IMR-90 (cell line): Measurements from ENCODE around the gene ZNF800. TPM values are rescaled to one million over a fixed set of nuclear protein-coding genes. Genes with fewer than 3 reads are reported as not detected.
A peak's percentile ranks its signal among the peaks of the same experiment; 100 is the strongest.

ENCODE experiments used
- ATAC-seq: fragments of 200-7000 bp; cut with Tn5 transposase; 2 replicates; pipeline ENCODE4 v1.9.1; 2020; ENCODE audit warnings: low read depth, mild to moderate bottlenecking, moderate library complexity
- BruUV-seq: library from RNA; stranded (reverse); fragments of 400-500 nt; replicated peaks from 2 replicates; lab custom pipeline; 2021; lab: Mats Ljungman, UMichigan
- CTCF ChIA-PET: fragments of 300-600 bp; formaldehyde crosslinking; extraction: SDS; loops from one replicate; lab custom pipeline; 2021; ENCODE audit warnings: antibody characterized with exemption; lab: Yijun Ruan, JAX
- POLR2A ChIA-PET: fragments of 300-600 bp; sonication (Branson Sonifier 250); formaldehyde crosslinking; loops from one replicate; lab custom pipeline; 2022; ENCODE audit warnings: antibody characterized with exemption; ENCODE audit not compliant: unreplicated experiment; lab: Charles Lee
- DNase-seq: peaks from one replicate; pipeline ENCODE4 v3.0.0; 2013
- H2AFZ ChIP-seq: replicated peaks from 2 replicates; pipeline ENCODE3; 2013; ENCODE audit warnings: low read length, mild to moderate bottlenecking; ENCODE audit not compliant: poor library complexity
- H2AK5ac ChIP-seq: 2 replicates; pipeline ENCODE4 v1.6.1; 2013; ENCODE audit warnings: low read depth, low read length, inconsistent platforms
- H2AK9ac ChIP-seq: replicated peaks from 2 replicates; pipeline ENCODE3; 2013; ENCODE audit warnings: mild to moderate bottlenecking, low read depth, low read length, moderate library complexity; ENCODE audit not compliant: poor library complexity
- H2BK120ac ChIP-seq: 2 replicates; pipeline ENCODE4 v1.6.1; 2013; ENCODE audit warnings: low read depth, low read length, inconsistent platforms
- H2BK15ac ChIP-seq: 3 replicates; pipeline ENCODE4 v1.6.1; 2013; ENCODE audit warnings: low read depth, low read length, inconsistent platforms
- H2BK20ac ChIP-seq: 2 replicates; pipeline ENCODE4 v1.6.1; 2013; ENCODE audit warnings: low read depth, mild to moderate bottlenecking, inconsistent platforms, low read length, moderate library complexity
- H2BK5ac ChIP-seq: 2 replicates; pipeline ENCODE4 v1.6.1; 2013; ENCODE audit warnings: mild to moderate bottlenecking, low read depth, low read length, inconsistent platforms; ENCODE audit not compliant: poor library complexity, severe bottlenecking
- H3K14ac ChIP-seq: replicated peaks from 2 replicates; pipeline ENCODE4 v1.6.1; 2013; ENCODE audit warnings: low read depth, low read length, inconsistent platforms
- H3K18ac ChIP-seq: 2 replicates; pipeline ENCODE4 v1.6.1; 2013; ENCODE audit warnings: low read depth, low read length, control low read depth
- H3K23ac ChIP-seq: 2 replicates; pipeline ENCODE4 v1.6.1; 2013; ENCODE audit warnings: low read depth, low read length, inconsistent platforms
- H3K27ac ChIP-seq: 2 replicates; pipeline ENCODE4 v1.5.1; 2013; ENCODE audit warnings: mild to moderate bottlenecking, control low read depth, low read length; ENCODE audit not compliant: insufficient read depth
- H3K27me3 ChIP-seq: 2 replicates; pipeline ENCODE4 v1.6.1; 2013; ENCODE audit warnings: low read length; ENCODE audit not compliant: control insufficient read depth, insufficient read depth
- H3K36me3 ChIP-seq: 2 replicates; pipeline ENCODE4 v1.6.1; 2013; ENCODE audit warnings: low read length, mixed read lengths; ENCODE audit not compliant: control insufficient read depth, insufficient read depth
- H3K4ac ChIP-seq: 2 replicates; pipeline ENCODE4 v1.6.1; 2013; ENCODE audit warnings: low read depth, low read length, inconsistent platforms
- H3K4me1 ChIP-seq: 2 replicates; pipeline ENCODE4 v1.6.1; 2013; ENCODE audit warnings: low read length, mixed read lengths; ENCODE audit not compliant: control insufficient read depth, insufficient read depth
- H3K4me2 ChIP-seq: 2 replicates; pipeline ENCODE4 v1.6.1; 2013; ENCODE audit warnings: low read depth, mild to moderate bottlenecking, control low read depth, low read length, moderate library complexity
- H3K4me3 ChIP-seq: 2 replicates; pipeline ENCODE4 v1.5.1; 2013; ENCODE audit warnings: low read depth, mild to moderate bottlenecking, control low read depth, low read length, moderate library complexity; ENCODE audit not compliant: insufficient read depth
- H3K56ac ChIP-seq: 2 replicates; pipeline ENCODE4 v1.6.1; 2013; ENCODE audit warnings: low read length, inconsistent platforms; ENCODE audit not compliant: insufficient read depth; ENCODE audit errors: extremely low read depth
- H3K79me1 ChIP-seq, 2 experiments: 2 replicates each; pipeline ENCODE4 v1.6.1; 2013; ENCODE audit warnings: low read length in 2 of 2, inconsistent platforms in 1 of 2, low read depth in 1 of 2
- H3K9ac ChIP-seq: 2 replicates; pipeline ENCODE4 v1.6.1; 2013; ENCODE audit warnings: low read depth, low read length, control low read depth
- H3K9me1 ChIP-seq: 2 replicates; pipeline ENCODE4 v1.6.1; 2013; ENCODE audit warnings: low read length, inconsistent platforms; ENCODE audit not compliant: insufficient read depth
- H3K9me3 ChIP-seq: 2 replicates; pipeline ENCODE4 v1.6.1; 2013; ENCODE audit warnings: low read length; ENCODE audit not compliant: control insufficient read depth, insufficient read depth
- H4K20me1 ChIP-seq: 2 replicates; pipeline ENCODE4 v1.6.1; 2013; ENCODE audit warnings: low read length, inconsistent platforms; ENCODE audit not compliant: insufficient read depth
- H4K5ac ChIP-seq: 2 replicates; pipeline ENCODE4 v1.6.1; 2013; ENCODE audit warnings: mild to moderate bottlenecking, low read depth, low read length, control low read depth
- H4K8ac ChIP-seq, 2 experiments: 2 replicates each; pipeline ENCODE4 v1.6.1; 2013; ENCODE audit warnings: low read depth in 2 of 2, low read length in 2 of 2, control low read depth in 1 of 2, inconsistent platforms in 1 of 2
- H4K91ac ChIP-seq: 2 replicates; pipeline ENCODE4 v1.6.1; 2013; ENCODE audit warnings: low read depth, low read length, inconsistent platforms; ENCODE audit not compliant: insufficient read depth
- BHLHE40 ChIP-seq: fragments of 150-350 bp; IDR thresholded peaks from 2 replicates; pipeline ENCODE4 v1.6.1; 2016; ENCODE audit warnings: mild to moderate bottlenecking, low read depth, low read length
- CEBPB ChIP-seq: IDR thresholded peaks from 2 replicates; pipeline ENCODE4 v1.6.1; 2012; ENCODE audit warnings: low read depth, low read length, improper control_type of control experiment
- CHD1 ChIP-seq: IDR thresholded peaks from 2 replicates; pipeline ENCODE4 v1.6.1; 2012; ENCODE audit warnings: low read depth, low read length, improper control_type of control experiment
- FOS ChIP-seq: fragments of 150-350 bp; IDR thresholded peaks from 2 replicates; pipeline ENCODE4 v1.6.1; 2016; ENCODE audit warnings: low read depth, low read length
- MAFK ChIP-seq: IDR thresholded peaks from 2 replicates; pipeline ENCODE4 v1.6.1; 2012; ENCODE audit warnings: low read depth, low read length, improper control_type of control experiment
- MAZ ChIP-seq: IDR thresholded peaks from 2 replicates; pipeline ENCODE4 v1.6.1; 2012; ENCODE audit warnings: low read depth, mild to moderate bottlenecking, low read length, improper control_type of control experiment, moderate library complexity, borderline replicate concordance
- MXI1 ChIP-seq: IDR thresholded peaks from 2 replicates; pipeline ENCODE4 v1.6.1; 2012; ENCODE audit warnings: low read depth, mild to moderate bottlenecking, low read length, moderate library complexity, borderline replicate concordance
- NFE2L2 ChIP-seq: fragments of 150-350 bp; IDR thresholded peaks from 2 replicates; pipeline ENCODE4 v1.6.1; 2016; ENCODE audit warnings: low read depth, mild to moderate bottlenecking, low read length
- POLR2A ChIP-seq: IDR thresholded peaks from 2 replicates; pipeline ENCODE4 v1.6.1; 2012; ENCODE audit warnings: mild to moderate bottlenecking, low read depth, low read length
- RAD21 ChIP-seq: IDR thresholded peaks from 2 replicates; pipeline ENCODE4 v1.6.1; 2012; ENCODE audit warnings: low read length, improper control_type of control experiment
- RFX5 ChIP-seq: IDR thresholded peaks from 2 replicates; pipeline ENCODE4 v1.8.0; 2012; ENCODE audit warnings: low read depth, mild to moderate bottlenecking, low read length, moderate library complexity
- SMC3 ChIP-seq: fragments of 150-350 bp; IDR thresholded peaks from 2 replicates; pipeline ENCODE4 v1.6.1; 2016; ENCODE audit warnings: low read depth, mild to moderate bottlenecking, antibody characterized with exemption, low read length, moderate library complexity
- WGBS, 2 experiments: methylation state at CpG; one replicate each; pipeline versions ENCODE4 v1.1.5 to v1.1.7; 2013; ENCODE audit warnings: missing lambda C conversion rate in 2 of 2; ENCODE audit not compliant: insufficient read length in 1 of 2; ENCODE audit errors: extremely low coverage in 2 of 2; 5-methylcytosine and 5-hydroxymethylcytosine counted together
- dilution Hi-C: fragments of 300-500 bp; cut with HindIII; formaldehyde crosslinking; loops from one replicate; pipeline ENCODE4 v1.14.3; 2018; ENCODE audit warnings: low sequenced_read_pairs; ENCODE audit not compliant: unreplicated experiment
- in situ Hi-C: fragments of 300-500 bp; cut with MboI; formaldehyde crosslinking; loops from 3 replicates; pipeline ENCODE4 v1.14.3; 2019; ENCODE audit warnings: low sequenced_read_pairs, inconsistent platforms, mixed read lengths
- intact Hi-C: fragments of 100-400 bp; cut with micrococcal nuclease; formaldehyde crosslinking; loops from 2 replicates; pipeline ENCODE4 v1.10.0; 2022
- polyA plus RNA-seq, 3 experiments: library from polyadenylated mRNA; depleted of rRNA; stranded (reverse); fragments of >200 nt; gene quantifications; 2 replicates each; pipeline ENCODE4 v1.2.3, GENCODE V29; 2012; ENCODE audit warnings: low replicate concordance in 1 of 3
- total RNA-seq: library from RNA; depleted of rRNA; stranded (reverse); fragments of >200 nt; gene quantifications from 2 replicates; pipeline ENCODE4 v1.2.3, GENCODE V29; 2012
- TF ChIP-seq, protein P1 (sequence below): conservative IDR thresholded peaks from 2 replicates; pipeline ENCODE4 v1.5.1; 2012; ENCODE audit warnings: mild to moderate bottlenecking, low read depth, low read length, improper control_type of control experiment
- TF ChIP-seq, protein P2 (sequence below): fragments of 150-350 bp; IDR thresholded peaks from 2 replicates; pipeline ENCODE4 v1.6.1; 2016; ENCODE audit warnings: low read depth, mild to moderate bottlenecking, low read length, moderate library complexity, borderline replicate concordance
- TF ChIP-seq, protein P3 (sequence below): fragments of 150-350 bp; IDR thresholded peaks from 2 replicates; pipeline ENCODE4 v1.6.1; 2017; ENCODE audit warnings: mild to moderate bottlenecking, antibody characterized with exemption, low read length, low read depth

The ZNF800 gene
- total and polyA plus RNA-seq, 2 of the 4 experiments (the other 2 are of a cell fraction), result 6.9 to 13.1 TPM

DNA sequence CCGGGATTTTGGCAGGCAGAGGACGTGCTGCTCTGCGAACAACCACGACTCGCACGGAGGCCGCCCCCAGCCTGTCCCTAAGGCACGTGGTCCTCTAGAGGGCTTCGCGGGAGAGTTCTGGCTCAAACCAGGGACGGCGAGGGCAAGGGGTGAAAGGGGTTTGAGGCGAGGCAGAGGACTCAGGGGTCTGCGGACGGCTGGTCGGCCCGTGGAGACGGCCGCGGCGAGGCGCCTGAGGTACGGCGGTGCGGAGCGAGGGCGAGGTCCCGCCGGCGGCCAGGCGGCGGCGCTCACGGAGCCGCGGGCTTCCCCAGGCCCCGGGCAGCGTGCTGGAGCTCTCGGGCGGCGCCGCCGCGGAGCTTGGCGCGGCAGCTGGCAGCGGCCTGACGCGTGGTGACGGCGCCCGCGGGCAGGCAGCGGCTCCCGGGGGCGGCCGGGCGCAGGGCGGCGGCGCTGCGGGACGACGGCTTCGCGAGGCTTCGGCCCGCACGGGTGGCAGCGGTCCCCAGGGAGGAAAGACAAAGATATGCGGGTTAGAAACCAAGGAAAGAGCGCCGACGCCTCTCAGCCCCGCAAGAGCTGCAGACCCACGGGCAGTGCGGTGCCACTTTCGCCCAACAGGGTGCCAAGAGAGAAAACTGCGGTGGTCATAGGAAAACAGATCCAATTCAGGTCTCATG is 44.8 kb downstream of the ZNF800 start:
- Histone ChIP-seq H3K9ac (peak overlapping the region; percentile 39; the same call in 1 of the 2 replicates), H3K14ac (no peak overlapping the region), H3K27ac (no peak overlapping the region), H3K9me1 (peaks cover 4% of the 10 kb centered on the region; the same call in 1 of the 2 replicates), H3K23ac (no peak overlapping the region), H3K4ac (no peak overlapping the region), H2BK15ac (no peak overlapping the region), H3K36me3 (peaks cover 1% of the 10 kb centered on the region; the same call in 1 of the 2 replicates), H3K27me3 (no peaks in the 10 kb centered on the region), H4K20me1 (no peaks in the 10 kb centered on the region), H3K9me3 (no peaks in the 10 kb centered on the region), H3K18ac (no peak overlapping the region), H2AK9ac (peak overlapping the region; percentile 81), H4K91ac (no peak overlapping the region), H3K4me1 (no peaks in the 10 kb centered on the region), H2BK20ac (no peak overlapping the region), H4K5ac (no peak overlapping the region), H2BK5ac (no peak overlapping the region), H3K4me3 (peak overlapping the region; percentile 33), H4K8ac (no peak overlapping the region), H3K56ac (no peak overlapping the region), H2AFZ (peak overlapping the region; percentile 90), H3K4me2 (peak overlapping the region; percentile 91), H2BK120ac (no peak overlapping the region), H3K79me1 (no peaks in the 10 kb centered on the region; a peak in 1 of 4 replicates), H2AK5ac (no peak overlapping the region)
- in situ Hi-C loops, result no loop called here
- BruUV-seq, result no TSS peak
- dilution Hi-C loops, result no loop called here
- POLR2A ChIA-PET, result no interaction called here
- peak; percentile 100 for ATAC-seq
- intact Hi-C loops, result loop anchor here (2.0 to 5.0 kb wide), 3 partner anchors 45 to 860 kb away; partner anchors contain the start of gene ZNF800
- DNase-seq, result peak; percentile 61
- CTCF ChIA-PET, result interaction anchor here (0.6 to 1.6 kb wide), 5 partner anchors 13 to 1790 kb away, joined by 3 to 5 read pairs (median 3); no protein-coding TSS in a partner anchor
- WGBS, 2 experiments, result 17% methylated on average over 8 of the region's 79 CpGs; no CpG with 5 or more reads in 1 of the 2 experiments
- TF ChIP-seq, protein P1, sequence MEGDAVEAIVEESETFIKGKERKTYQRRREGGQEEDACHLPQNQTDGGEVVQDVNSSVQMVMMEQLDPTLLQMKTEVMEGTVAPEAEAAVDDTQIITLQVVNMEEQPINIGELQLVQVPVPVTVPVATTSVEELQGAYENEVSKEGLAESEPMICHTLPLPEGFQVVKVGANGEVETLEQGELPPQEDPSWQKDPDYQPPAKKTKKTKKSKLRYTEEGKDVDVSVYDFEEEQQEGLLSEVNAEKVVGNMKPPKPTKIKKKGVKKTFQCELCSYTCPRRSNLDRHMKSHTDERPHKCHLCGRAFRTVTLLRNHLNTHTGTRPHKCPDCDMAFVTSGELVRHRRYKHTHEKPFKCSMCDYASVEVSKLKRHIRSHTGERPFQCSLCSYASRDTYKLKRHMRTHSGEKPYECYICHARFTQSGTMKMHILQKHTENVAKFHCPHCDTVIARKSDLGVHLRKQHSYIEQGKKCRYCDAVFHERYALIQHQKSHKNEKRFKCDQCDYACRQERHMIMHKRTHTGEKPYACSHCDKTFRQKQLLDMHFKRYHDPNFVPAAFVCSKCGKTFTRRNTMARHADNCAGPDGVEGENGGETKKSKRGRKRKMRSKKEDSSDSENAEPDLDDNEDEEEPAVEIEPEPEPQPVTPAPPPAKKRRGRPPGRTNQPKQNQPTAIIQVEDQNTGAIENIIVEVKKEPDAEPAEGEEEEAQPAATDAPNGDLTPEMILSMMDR, result peak; percentile 74
- TF ChIP-seq, protein P2, sequence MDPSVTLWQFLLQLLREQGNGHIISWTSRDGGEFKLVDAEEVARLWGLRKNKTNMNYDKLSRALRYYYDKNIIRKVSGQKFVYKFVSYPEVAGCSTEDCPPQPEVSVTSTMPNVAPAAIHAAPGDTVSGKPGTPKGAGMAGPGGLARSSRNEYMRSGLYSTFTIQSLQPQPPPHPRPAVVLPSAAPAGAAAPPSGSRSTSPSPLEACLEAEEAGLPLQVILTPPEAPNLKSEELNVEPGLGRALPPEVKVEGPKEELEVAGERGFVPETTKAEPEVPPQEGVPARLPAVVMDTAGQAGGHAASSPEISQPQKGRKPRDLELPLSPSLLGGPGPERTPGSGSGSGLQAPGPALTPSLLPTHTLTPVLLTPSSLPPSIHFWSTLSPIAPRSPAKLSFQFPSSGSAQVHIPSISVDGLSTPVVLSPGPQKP, result no peak
- TF ChIP-seq MAFK (no peak), MAZ (peak; percentile 7; the same call in 1 of the 2 replicates), POLR2A (no peak), RFX5 (no peak), MXI1 (peak; percentile 74; the same call in 1 of the 2 replicates), CEBPB (no peak), BHLHE40 (no peak), RAD21 (peak; percentile 56), NFE2L2 (no peak), CHD1 (no peak), SMC3 (peak; percentile 43), FOS (no peak)
- TF ChIP-seq, protein P3, sequence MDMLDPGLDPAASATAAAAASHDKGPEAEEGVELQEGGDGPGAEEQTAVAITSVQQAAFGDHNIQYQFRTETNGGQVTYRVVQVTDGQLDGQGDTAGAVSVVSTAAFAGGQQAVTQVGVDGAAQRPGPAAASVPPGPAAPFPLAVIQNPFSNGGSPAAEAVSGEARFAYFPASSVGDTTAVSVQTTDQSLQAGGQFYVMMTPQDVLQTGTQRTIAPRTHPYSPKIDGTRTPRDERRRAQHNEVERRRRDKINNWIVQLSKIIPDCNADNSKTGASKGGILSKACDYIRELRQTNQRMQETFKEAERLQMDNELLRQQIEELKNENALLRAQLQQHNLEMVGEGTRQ, result no peak
